ENCODE measurements around the gene KRT7. TPM values are rescaled to one million over a fixed set of nuclear protein-coding genes. Genes with fewer than 3 reads are reported as not detected.
"Not testable (repeated sequence)": the region's sequence is repeated elsewhere in the genome, so short reads cannot be mapped to it uniquely, and the experiment has no call there.

The KRT7 gene
- total RNA-seq, 1 donor from 2014 or later = not detected

GRCh38 chr12:52235001-52235764 lies 2.1 kb downstream of the KRT7 start:
- Histone ChIP-seq H3K27me3 (ENCODE audit: control insufficient read depth in 3 of 3, insufficient read depth in 3 of 3, low read length in 3 of 3) (peaks cover 25 to 38% (median 38%) of the 10 kb centered on the region in 3 donors), H3K4me1 (ENCODE audit: control insufficient read depth in 3 of 3, insufficient read depth in 3 of 3, low read length in 3 of 3) (peaks cover 19 to 23% (median 19%) of the 10 kb centered on the region in 3 donors), H3K9me3 (ENCODE audit: control insufficient read depth in 3 of 3, low read length in 3 of 3) (no peaks in the 10 kb centered on the region), H3K36me3 (ENCODE audit: control insufficient read depth in 3 of 3, insufficient read depth in 3 of 3, low read length in 3 of 3) (no peaks in the 10 kb centered on the region), H3K4me3 (ENCODE audit: low read length in 3 of 3) (no peak overlapping the region), H3K9ac (ENCODE audit: low read depth in 1 of 3, low read length in 3 of 3) (no peak overlapping the region), H3K27ac (ENCODE audit: low read depth, low read length) (no peak overlapping the region)

- Histone ChIP-seq H3K9me3 (ENCODE audit: control insufficient read depth in 3 of 3, low read length in 3 of 3) (no peaks in the 10 kb centered on the region), H3K9ac (ENCODE audit: low read depth in 1 of 3, low read length in 3 of 3) (no peak overlapping the region), H3K36me3 (ENCODE audit: control insufficient read depth in 3 of 3, insufficient read depth in 3 of 3, low read length in 3 of 3) (no peaks in the 10 kb centered on the region), H3K4me3 (ENCODE audit: low read length in 3 of 3) (no peak overlapping the region), H3K4me1 (ENCODE audit: control insufficient read depth in 3 of 3, insufficient read depth in 3 of 3, low read length in 3 of 3) (peaks cover 13 to 17% (median 15%) of the 10 kb centered on the region in 3 donors), H3K27ac (ENCODE audit: low read depth, low read length) (no peak overlapping the region), H3K27me3 (ENCODE audit: control insufficient read depth in 3 of 3, insufficient read depth in 3 of 3, low read length in 3 of 3) (peaks cover 25 to 38% (median 38%) of the 10 kb centered on the region in 3 donors)
Observed at GRCh38 chr12:52235822-52236361, 2.8 kb downstream of the KRT7 start.

GRCh38 chr12:52236386-52237050 lies 3.5 kb downstream of the KRT7 start:
- Histone ChIP-seq H3K36me3 (ENCODE audit: control insufficient read depth in 3 of 3, insufficient read depth in 3 of 3, low read length in 3 of 3) (no peaks in the 10 kb centered on the region), H3K4me3 (ENCODE audit: low read length in 3 of 3) (no peak overlapping the region), H3K4me1 (ENCODE audit: control insufficient read depth in 3 of 3, insufficient read depth in 3 of 3, low read length in 3 of 3) (peaks cover 8 to 11% (median 10%) of the 10 kb centered on the region in 3 donors), H3K9me3 (ENCODE audit: control insufficient read depth in 3 of 3, low read length in 3 of 3) (no peaks in the 10 kb centered on the region), H3K27me3 (ENCODE audit: control insufficient read depth in 3 of 3, insufficient read depth in 3 of 3, low read length in 3 of 3) (peaks cover 25 to 38% (median 37%) of the 10 kb centered on the region in 3 donors), H3K27ac (ENCODE audit: low read depth, low read length) (no peak overlapping the region), H3K9ac (ENCODE audit: low read depth in 1 of 3, low read length in 3 of 3) (no peak overlapping the region)

- Histone ChIP-seq H3K4me3 (ENCODE audit: low read length in 3 of 3) (no peak overlapping the region), H3K27me3 (ENCODE audit: control insufficient read depth in 3 of 3, insufficient read depth in 3 of 3, low read length in 3 of 3) (peaks cover 9 to 24% (median 20%) of the 10 kb centered on the region in 3 donors)
Observed at GRCh38 chr12:52238207-52238840, 5.3 kb downstream of the KRT7 start.

GRCh38 chr12:52238916-52239646 lies 6.0 kb downstream of the KRT7 start:
- peaks cover 4 to 19% (median 15%) of the 10 kb centered on the region in 3 donors for H3K27me3 ChIP-seq (ENCODE audit: control insufficient read depth in 3 of 3, insufficient read depth in 3 of 3, low read length in 3 of 3)
- no peaks in the 10 kb centered on the region for H3K36me3 ChIP-seq (ENCODE audit: control insufficient read depth in 3 of 3, insufficient read depth in 3 of 3, low read length in 3 of 3)
- no peak overlapping the region for H3K9ac ChIP-seq (ENCODE audit: low read depth in 1 of 3, low read length in 3 of 3)
- no peak overlapping the region for H3K4me3 ChIP-seq (ENCODE audit: low read length in 3 of 3)
- peaks cover 9 to 11% (median 11%) of the 10 kb centered on the region in 3 donors for H3K4me1 ChIP-seq (ENCODE audit: control insufficient read depth in 3 of 3, insufficient read depth in 3 of 3, low read length in 3 of 3)
- no peak overlapping the region for H3K27ac ChIP-seq (ENCODE audit: low read depth, low read length)
- no peaks in the 10 kb centered on the region for H3K9me3 ChIP-seq (ENCODE audit: control insufficient read depth in 3 of 3, low read length in 3 of 3)

More at GRCh38 chr12:52238207-52238840, 5.3 kb downstream of the KRT7 start:
- Histone ChIP-seq H3K9me3 (ENCODE audit: control insufficient read depth in 3 of 3, low read length in 3 of 3) (no peaks in the 10 kb centered on the region), H3K9ac (ENCODE audit: low read depth in 1 of 3, low read length in 3 of 3) (no peak overlapping the region), H3K4me1 (ENCODE audit: control insufficient read depth in 3 of 3, insufficient read depth in 3 of 3, low read length in 3 of 3) (peaks cover 1 to 3% (median 3%) of the 10 kb centered on the region in 3 donors), H3K36me3 (ENCODE audit: control insufficient read depth in 3 of 3, insufficient read depth in 3 of 3, low read length in 3 of 3) (no peaks in the 10 kb centered on the region), H3K27ac (ENCODE audit: low read depth, low read length) (no peak overlapping the region)

- no peaks in the 10 kb centered on the region for H3K36me3 ChIP-seq (ENCODE audit: control insufficient read depth in 3 of 3, insufficient read depth in 3 of 3, low read length in 3 of 3)
- H3K27ac ChIP-seq (ENCODE audit: low read depth, low read length) = no peak overlapping the region
- no peak overlapping the region for H3K9ac ChIP-seq (ENCODE audit: low read depth in 1 of 3, low read length in 3 of 3)
- no peak overlapping the region for H3K4me3 ChIP-seq (ENCODE audit: low read length in 3 of 3)
- H3K9me3 ChIP-seq (ENCODE audit: control insufficient read depth in 3 of 3, low read length in 3 of 3) = no peaks in the 10 kb centered on the region
- peaks cover 4 to 16% (median 11%) of the 10 kb centered on the region in 3 donors for H3K27me3 ChIP-seq (ENCODE audit: control insufficient read depth in 3 of 3, insufficient read depth in 3 of 3, low read length in 3 of 3)
- H3K4me1 ChIP-seq (ENCODE audit: control insufficient read depth in 3 of 3, insufficient read depth in 3 of 3, low read length in 3 of 3) = peaks cover 15 to 17% (median 17%) of the 10 kb centered on the region in 3 donors
Observed at GRCh38 chr12:52239767-52240166, 6.7 kb downstream of the KRT7 start.

- H3K4me3 ChIP-seq (ENCODE audit: low read length in 3 of 3); H3K36me3 ChIP-seq (ENCODE audit: control insufficient read depth in 3 of 3, insufficient read depth in 3 of 3, low read length in 3 of 3); H3K9me3 ChIP-seq (ENCODE audit: control insufficient read depth in 3 of 3, low read length in 3 of 3); H3K27ac ChIP-seq (ENCODE audit: low read depth, low read length); H3K9ac ChIP-seq (ENCODE audit: low read depth in 1 of 3, low read length in 3 of 3): not testable (repeated sequence)
- peaks cover 0 to 11% (median 6%) of the 10 kb centered on the region in 3 donors for H3K27me3 ChIP-seq (ENCODE audit: control insufficient read depth in 3 of 3, insufficient read depth in 3 of 3, low read length in 3 of 3)
- peaks cover 15 to 21% (median 19%) of the 10 kb centered on the region in 3 donors for H3K4me1 ChIP-seq (ENCODE audit: control insufficient read depth in 3 of 3, insufficient read depth in 3 of 3, low read length in 3 of 3)
Observed at GRCh38 chr12:52240247-52240646, 7.2 kb downstream of the KRT7 start.

GRCh38 chr12:52241205-52241842 lies 8.3 kb downstream of the KRT7 start:
- Histone ChIP-seq H3K27ac (ENCODE audit: low read depth, low read length) (no peak overlapping the region), H3K4me1 (ENCODE audit: control insufficient read depth in 3 of 3, insufficient read depth in 3 of 3, low read length in 3 of 3) (peaks cover 18 to 30% (median 29%) of the 10 kb centered on the region in 3 donors), H3K9ac (ENCODE audit: low read depth in 1 of 3, low read length in 3 of 3) (no peak overlapping the region), H3K9me3 (ENCODE audit: control insufficient read depth in 3 of 3, low read length in 3 of 3) (no peaks in the 10 kb centered on the region), H3K36me3 (ENCODE audit: control insufficient read depth in 3 of 3, insufficient read depth in 3 of 3, low read length in 3 of 3) (no peaks in the 10 kb centered on the region), H3K27me3 (ENCODE audit: control insufficient read depth in 3 of 3, insufficient read depth in 3 of 3, low read length in 3 of 3) (peaks cover 0 to 5% (median 0%) of the 10 kb centered on the region in 3 donors), H3K4me3 (ENCODE audit: low read length in 3 of 3) (no peak overlapping the region)
